H9 (cell line): ENCODE data around the gene RIC8A. TPM values are rescaled to one million over a fixed set of nuclear protein-coding genes. Genes with fewer than 3 reads are reported as not detected.

Experiments
- DNase-seq: peaks from one replicate; pipeline ENCODE4 v3.0.0-alpha.2; 2017
- H2AFZ ChIP-seq: one replicate; pipeline ENCODE4 v1.6.1; 2013; ENCODE audit warnings: mild to moderate bottlenecking, low read length, control low read depth, moderate library complexity
- H2AK5ac ChIP-seq: 2 replicates; pipeline ENCODE4 v1.6.1; 2013; ENCODE audit warnings: low read length, control low read depth, mixed read lengths; ENCODE audit not compliant: insufficient read length
- H2BK120ac ChIP-seq: one replicate; pipeline ENCODE4 v1.6.1; 2013; ENCODE audit warnings: low read depth, mild to moderate bottlenecking, low read length, control low read depth, inconsistent platforms; ENCODE audit not compliant: poor library complexity, severe bottlenecking
- H2BK12ac ChIP-seq: 2 replicates; pipeline ENCODE4 v1.6.1; 2013; ENCODE audit warnings: low read length, control low read depth, mixed read lengths, low read depth; ENCODE audit not compliant: insufficient read length
- H2BK15ac ChIP-seq: 2 replicates; pipeline ENCODE4 v1.6.1; 2013; ENCODE audit warnings: low read depth, low read length, control low read depth
- H2BK20ac ChIP-seq: one replicate; pipeline ENCODE4 v1.6.1; 2013; ENCODE audit warnings: low read depth, mild to moderate bottlenecking, low read length, control low read depth, inconsistent platforms; ENCODE audit not compliant: poor library complexity, severe bottlenecking
- H2BK5ac ChIP-seq: 2 replicates; pipeline ENCODE4 v1.6.1; 2013; ENCODE audit warnings: low read length, control low read depth, mixed read lengths; ENCODE audit not compliant: insufficient read length
- H3K14ac ChIP-seq: 2 replicates; pipeline ENCODE4 v1.6.1; 2013; ENCODE audit warnings: low read length, control low read depth; ENCODE audit not compliant: insufficient read depth
- H3K18ac ChIP-seq: 2 replicates; pipeline ENCODE4 v1.6.1; 2013; ENCODE audit warnings: low read depth, mild to moderate bottlenecking, mixed read lengths, low read length, control low read depth; ENCODE audit not compliant: insufficient read length
- H3K23ac ChIP-seq: 2 replicates; pipeline ENCODE4 v1.6.1; 2013; ENCODE audit warnings: low read length, control low read depth, mixed read lengths, low read depth; ENCODE audit not compliant: insufficient read length
- H3K23me2 ChIP-seq: 2 replicates; pipeline ENCODE4 v1.6.1; 2013; ENCODE audit warnings: low read depth, mild to moderate bottlenecking, mixed read lengths, low read length, control low read depth; ENCODE audit not compliant: insufficient read length, poor library complexity, severe bottlenecking
- H3K27ac ChIP-seq: 2 replicates; pipeline ENCODE4 v1.5.1; 2013; ENCODE audit warnings: low read length, control low read depth, mixed read lengths, low read depth; ENCODE audit not compliant: insufficient read length
- H3K27me3 ChIP-seq: 2 replicates; pipeline ENCODE4 v1.6.1; 2013; ENCODE audit warnings: low read length, control low read depth, inconsistent platforms; ENCODE audit not compliant: insufficient read depth
- H3K4ac ChIP-seq: 2 replicates; pipeline ENCODE4 v1.6.1; 2013; ENCODE audit warnings: low read depth, mild to moderate bottlenecking, control low read depth, inconsistent platforms, low read length, moderate library complexity
- H3K4me1 ChIP-seq: 2 replicates; pipeline ENCODE4 v1.6.1; 2013; ENCODE audit warnings: low read length, control low read depth, inconsistent platforms; ENCODE audit not compliant: insufficient read depth
- H3K4me2 ChIP-seq: 2 replicates; pipeline ENCODE4 v1.6.1; 2013; ENCODE audit warnings: low read length, control low read depth, mixed read lengths; ENCODE audit not compliant: insufficient read length, insufficient read depth
- H3K56ac ChIP-seq: 2 replicates; pipeline ENCODE4 v1.6.1; 2013; ENCODE audit warnings: low read depth, mild to moderate bottlenecking, mixed read lengths, low read length, control low read depth; ENCODE audit not compliant: insufficient read length
- H3K79me1 ChIP-seq: 2 replicates; pipeline ENCODE4 v1.6.1; 2013; ENCODE audit warnings: low read depth, mild to moderate bottlenecking, moderate library complexity, low read length, control low read depth, inconsistent platforms; ENCODE audit not compliant: insufficient read depth, poor library complexity, severe bottlenecking
- H3K79me2 ChIP-seq: 2 replicates; pipeline ENCODE4 v1.6.1; 2013; ENCODE audit warnings: low read length, control low read depth, inconsistent platforms; ENCODE audit not compliant: insufficient read depth
- H3K9ac ChIP-seq: 2 replicates; pipeline ENCODE4 v1.6.1; 2013; ENCODE audit warnings: low read length, control low read depth, mixed read lengths; ENCODE audit not compliant: insufficient read length; ENCODE audit errors: extremely low read depth
- H3K9me3 ChIP-seq: one replicate; pipeline ENCODE4 v1.6.1; 2013; ENCODE audit warnings: low read depth, low read length, inconsistent platforms; ENCODE audit not compliant: control insufficient read depth
- H3T11ph ChIP-seq: one replicate; pipeline ENCODE4 v1.6.1; 2013; ENCODE audit warnings: mild to moderate bottlenecking, low read length, control low read depth, inconsistent platforms
- H4K20me1 ChIP-seq: one replicate; pipeline ENCODE4 v1.6.1; 2013; ENCODE audit not compliant: control insufficient read depth, insufficient read length, insufficient read depth
- H4K5ac ChIP-seq: 2 replicates; pipeline ENCODE4 v1.6.1; 2013; ENCODE audit warnings: low read depth, mild to moderate bottlenecking, mixed read lengths, low read length, control low read depth; ENCODE audit not compliant: insufficient read length
- H4K8ac ChIP-seq: replicated peaks from 2 replicates; pipeline ENCODE4 v1.6.1; 2013; ENCODE audit warnings: low read length, control low read depth, mixed read lengths, low read depth; ENCODE audit not compliant: insufficient read length
- H4K91ac ChIP-seq: 2 replicates; pipeline ENCODE4 v1.6.1; 2013; ENCODE audit warnings: low read depth, mild to moderate bottlenecking, moderate library complexity, mixed read lengths, low read length, control low read depth; ENCODE audit not compliant: insufficient read length
- H3K27ac Mint-ChIP-seq, 3 experiments: 2 replicates in 2 of 3; 3 replicates in 1 of 3; pipeline ENCODE4 v1.8.0; 2020 to 2021; ENCODE audit warnings: mixed read lengths in 3 of 3, mild to moderate bottlenecking in 1 of 3, moderate library complexity in 1 of 3
- H3K27me3 Mint-ChIP-seq: 2 replicates; pipeline ENCODE4 v1.8.0; 2021; ENCODE audit warnings: low read depth, mild to moderate bottlenecking, moderate library complexity, mixed read lengths
- H3K36me3 Mint-ChIP-seq, 3 experiments: 2 replicates in 2 of 3; 3 replicates in 1 of 3; pipeline ENCODE4 v1.8.0; 2020 to 2021; ENCODE audit warnings: low read depth in 3 of 3, mixed read lengths in 3 of 3; ENCODE audit not compliant: insufficient read depth in 1 of 3
- H3K4me1 Mint-ChIP-seq, 2 experiments: 2 replicates each; pipeline ENCODE4 v1.8.0; 2020; ENCODE audit warnings: mixed read lengths in 2 of 2
- H3K4me3 Mint-ChIP-seq, 2 experiments: 2 replicates in 1 of 2; 3 replicates in 1 of 2; pipeline ENCODE4 v1.8.0; 2020 to 2021; ENCODE audit warnings: mild to moderate bottlenecking in 2 of 2, mixed read lengths in 2 of 2, moderate library complexity in 1 of 2
- H3K9me3 Mint-ChIP-seq, 2 experiments: 2 replicates in 1 of 2; 3 replicates in 1 of 2; pipeline ENCODE4 v1.8.0; 2020; ENCODE audit warnings: mild to moderate bottlenecking in 2 of 2, mixed read lengths in 2 of 2, moderate library complexity in 1 of 2
- WGBS: extraction: QIAGEN DNeasy Blood & Tissue Kit; methylation state at CpG from one replicate; pipeline ENCODE4 v1.1.7; 2013; ENCODE audit warnings: missing lambda C conversion rate, low lambda C conversion rate, mixed read lengths; ENCODE audit not compliant: insufficient read length; ENCODE audit errors: extremely low coverage; 5-methylcytosine and 5-hydroxymethylcytosine counted together
- total RNA-seq: library from RNA; stranded (reverse); gene quantifications from 2 replicates; pipeline ENCODE4 v1.2.1, GENCODE V29; 2021
- TF ChIP-seq, protein P1 (sequence below): fragments of 200-600 bp; sonication (generic); conservative IDR thresholded peaks from 3 replicates; pipeline ENCODE4 v1.8.0; 2021; ENCODE audit warnings: antibody characterized with exemption, mild to moderate bottlenecking

Gene RIC8A
- total RNA-seq, 1 experiment from 2014 or later: 94.9 TPM

DNA sequence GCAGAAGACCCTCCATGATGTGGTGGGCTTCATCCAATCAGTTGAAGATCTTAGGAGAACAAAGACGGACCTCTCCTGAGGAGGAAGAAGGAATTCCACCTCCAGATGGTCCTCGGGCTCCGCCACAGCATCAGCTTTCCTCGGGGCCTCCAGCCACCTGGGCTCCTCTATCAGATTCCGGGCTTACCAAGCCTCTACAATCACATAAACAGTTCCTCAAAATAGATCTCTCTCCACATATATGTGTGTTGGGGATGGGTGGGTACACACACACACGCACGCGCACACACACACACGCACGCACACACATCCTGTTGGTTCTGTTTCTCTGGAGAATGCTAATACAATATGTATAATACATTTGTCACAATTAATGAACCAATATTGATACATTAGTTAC lies 51.9 kb downstream of the RIC8A start:
- Histone ChIP-seq H4K8ac (no peak overlapping the region), H3T11ph (no peak overlapping the region), H3K79me2 (no peaks in the 10 kb centered on the region), H3K4me1 (no peaks in the 10 kb centered on the region), H3K14ac (no peak overlapping the region), H2BK120ac (no peak overlapping the region), H2BK20ac (no peak overlapping the region), H3K4ac (no peak overlapping the region), H2BK15ac (no peak overlapping the region), H4K91ac (no peak overlapping the region), H3K4me2 (no peak overlapping the region), H3K9ac (no peak overlapping the region), H3K27ac (no peak overlapping the region), H3K18ac (no peak overlapping the region), H3K79me1 (no peaks in the 10 kb centered on the region), H3K56ac (no peak overlapping the region), H3K23ac (no peak overlapping the region), H4K5ac (no peak overlapping the region), H3K23me2 (no peaks in the 10 kb centered on the region), H3K9me3 (no peaks in the 10 kb centered on the region), H2BK12ac (no peak overlapping the region), H3K27me3 (no peaks in the 10 kb centered on the region), H2BK5ac (no peak overlapping the region), H4K20me1 (no peaks in the 10 kb centered on the region), H2AK5ac (no peak overlapping the region), H2AFZ (no peak overlapping the region)
- no CpG with 5 or more reads among the region's 10 CpGs for WGBS
- Mint-ChIP-seq H3K27me3 (peaks cover 4% of the 10 kb centered on the region), H3K27ac (no peak overlapping the region), H3K9me3 (peaks cover 13 to 18% of the 10 kb centered on the region in 2 experiments), H3K4me1 (no peaks in the 10 kb centered on the region), H3K36me3 (no peaks in the 10 kb centered on the region), H3K4me3 (no peak overlapping the region)
- no peak for DNase-seq
- TF ChIP-seq, protein P1, sequence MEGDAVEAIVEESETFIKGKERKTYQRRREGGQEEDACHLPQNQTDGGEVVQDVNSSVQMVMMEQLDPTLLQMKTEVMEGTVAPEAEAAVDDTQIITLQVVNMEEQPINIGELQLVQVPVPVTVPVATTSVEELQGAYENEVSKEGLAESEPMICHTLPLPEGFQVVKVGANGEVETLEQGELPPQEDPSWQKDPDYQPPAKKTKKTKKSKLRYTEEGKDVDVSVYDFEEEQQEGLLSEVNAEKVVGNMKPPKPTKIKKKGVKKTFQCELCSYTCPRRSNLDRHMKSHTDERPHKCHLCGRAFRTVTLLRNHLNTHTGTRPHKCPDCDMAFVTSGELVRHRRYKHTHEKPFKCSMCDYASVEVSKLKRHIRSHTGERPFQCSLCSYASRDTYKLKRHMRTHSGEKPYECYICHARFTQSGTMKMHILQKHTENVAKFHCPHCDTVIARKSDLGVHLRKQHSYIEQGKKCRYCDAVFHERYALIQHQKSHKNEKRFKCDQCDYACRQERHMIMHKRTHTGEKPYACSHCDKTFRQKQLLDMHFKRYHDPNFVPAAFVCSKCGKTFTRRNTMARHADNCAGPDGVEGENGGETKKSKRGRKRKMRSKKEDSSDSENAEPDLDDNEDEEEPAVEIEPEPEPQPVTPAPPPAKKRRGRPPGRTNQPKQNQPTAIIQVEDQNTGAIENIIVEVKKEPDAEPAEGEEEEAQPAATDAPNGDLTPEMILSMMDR: no peak
